Activated T-helper 17 cell treated with anti-CD3 and anti-CD28 coated beads, Interleukin-2, amount 50 U/mL, for 72 hours (primary cell): ENCODE measurements around the gene SEC22B. TPM values are rescaled to one million over a fixed set of nuclear protein-coding genes. Genes with fewer than 3 reads are reported as not detected.
A peak's percentile ranks its signal among the peaks of the same experiment; 100 is the strongest.
"Not testable (repeated sequence)": the region's sequence is repeated elsewhere in the genome, so short reads cannot be mapped to it uniquely, and the experiment has no call there.

Experiments used
- ATAC-seq: fragments of 150-1000 bp; cut with Tn5 transposase; replicated peaks from 2 replicates; pipeline ENCODE4 v1.10.0; 2021; ENCODE audit warnings: mild to moderate bottlenecking, moderate library complexity
- H3K27ac Mint-ChIP-seq: one replicate; pipeline ENCODE4 v1.8.0; 2022; ENCODE audit warnings: mixed read lengths
- H3K27me3 Mint-ChIP-seq: one replicate; pipeline ENCODE4 v1.8.0; 2022; ENCODE audit warnings: mixed read lengths
- H3K36me3 Mint-ChIP-seq: one replicate; pipeline ENCODE4 v1.8.0; 2022; ENCODE audit warnings: low read depth, mild to moderate bottlenecking, mixed read lengths
- H3K4me1 Mint-ChIP-seq: one replicate; pipeline ENCODE4 v1.8.0; 2022; ENCODE audit warnings: mixed read lengths
- H3K4me3 Mint-ChIP-seq: one replicate; pipeline ENCODE4 v1.8.0; 2022; ENCODE audit warnings: mild to moderate bottlenecking, mixed read lengths
- H3K9me3 Mint-ChIP-seq: one replicate; pipeline ENCODE4 v1.8.0; 2022; ENCODE audit warnings: mixed read lengths
- total RNA-seq, 2 donors: library from RNA; stranded (reverse); gene quantifications; one replicate each; pipeline ENCODE4 v1.2.3, GENCODE V29; 2022

Gene SEC22B
- total RNA-seq, 2 donors from 2014 or later: 23.3 to 23.7 TPM

GRCh38 chr1:120111771-120112170, 64.5 kb downstream of the SEC22B start:
- not testable (repeated sequence) for H3K9me3 Mint-ChIP-seq, ATAC-seq, H3K4me3 Mint-ChIP-seq, H3K4me1 Mint-ChIP-seq, H3K27ac Mint-ChIP-seq, H3K27me3 Mint-ChIP-seq, H3K36me3 Mint-ChIP-seq

GRCh38 chr1:120111008-120111407, 65.3 kb downstream of the SEC22B start:
- H3K9me3 Mint-ChIP-seq, H3K4me1 Mint-ChIP-seq, H3K4me3 Mint-ChIP-seq, H3K27ac Mint-ChIP-seq, H3K36me3 Mint-ChIP-seq, H3K27me3 Mint-ChIP-seq, ATAC-seq: not testable (repeated sequence)

- not testable (repeated sequence) for H3K27me3 Mint-ChIP-seq, H3K4me3 Mint-ChIP-seq, H3K9me3 Mint-ChIP-seq, ATAC-seq, H3K4me1 Mint-ChIP-seq, H3K27ac Mint-ChIP-seq, H3K36me3 Mint-ChIP-seq
These were observed 66.7 kb downstream of the SEC22B start for GRCh38 chr1:120109656-120110055.

- not testable (repeated sequence) for H3K4me1 Mint-ChIP-seq, H3K36me3 Mint-ChIP-seq, H3K27ac Mint-ChIP-seq, H3K9me3 Mint-ChIP-seq, H3K27me3 Mint-ChIP-seq, H3K4me3 Mint-ChIP-seq, ATAC-seq
These were observed 67.1 kb downstream of the SEC22B start for GRCh38 chr1:120109180-120109579.

- not testable (repeated sequence) for H3K27ac Mint-ChIP-seq, H3K4me3 Mint-ChIP-seq, H3K4me1 Mint-ChIP-seq, H3K27me3 Mint-ChIP-seq, H3K9me3 Mint-ChIP-seq, H3K36me3 Mint-ChIP-seq
- ATAC-seq: peak; percentile 73
These were observed 71.0 kb downstream of the SEC22B start for GRCh38 chr1:120105288-120105687.

- H3K4me1 Mint-ChIP-seq, H3K27me3 Mint-ChIP-seq, ATAC-seq, H3K9me3 Mint-ChIP-seq, H3K27ac Mint-ChIP-seq, H3K36me3 Mint-ChIP-seq, H3K4me3 Mint-ChIP-seq: not testable (repeated sequence)
These were observed 72.6 kb downstream of the SEC22B start for GRCh38 chr1:120103768-120104167.

GRCh38 chr1:120101593-120101992, 74.7 kb downstream of the SEC22B start:
- H3K4me1 Mint-ChIP-seq, H3K27me3 Mint-ChIP-seq, H3K27ac Mint-ChIP-seq, H3K9me3 Mint-ChIP-seq, H3K4me3 Mint-ChIP-seq, ATAC-seq, H3K36me3 Mint-ChIP-seq: not testable (repeated sequence)

Other genes with a start within 250 kb of the SEC22B start
- gene NOTCH2, start 106.9 kb downstream of the SEC22B start, total RNA-seq: 10 to 100 TPM; 90.3 to 95.1 TPM
- gene NBPF8, start 238.5 kb upstream of the SEC22B start, total RNA-seq: 10 to 100 TPM; 32.2 to 33.4 TPM